Measurements from ENCODE around the gene RIMS4.
"Not testable (repeated sequence)": the region's sequence is repeated elsewhere in the genome, so short reads cannot be mapped to it uniquely, and the experiment has no call there.

The RIMS4 gene

DNA sequence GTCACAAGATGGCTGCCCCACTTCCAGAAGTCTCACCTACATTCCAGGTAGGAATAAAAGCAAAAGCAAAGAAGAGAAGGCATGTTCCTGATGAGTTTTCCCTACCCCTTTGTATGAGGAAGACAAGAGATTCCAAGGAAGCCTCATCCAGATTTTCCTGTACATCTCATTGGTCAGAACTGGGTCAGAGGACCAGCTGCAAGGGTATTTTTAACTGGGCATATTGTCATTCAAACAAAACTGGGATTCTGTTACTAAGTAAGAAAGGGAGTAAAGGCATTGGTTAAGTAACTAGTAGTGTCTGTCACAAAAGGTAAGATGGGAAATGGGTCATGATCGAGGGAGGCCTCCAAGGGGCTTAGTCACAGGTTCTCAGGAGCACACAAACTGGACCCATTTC is 28.2 kb upstream of the RIMS4 start:
- Histone ChIP-seq H3K27me3 (ENCODE audit: insufficient read depth, low read length) (peaks cover 20% of the 10 kb centered on the region), H2AFZ (ENCODE audit: low read depth, low read length) (no peak overlapping the region), H3K4me1 (ENCODE audit: insufficient read depth, low read length) (no peaks in the 10 kb centered on the region), H3K36me3 (ENCODE audit: insufficient read depth, low read length) (no peaks in the 10 kb centered on the region), H3K4me3 (ENCODE audit: low read length) (no peak overlapping the region), H3K9me3 (ENCODE audit: low read length) (no peaks in the 10 kb centered on the region)

DNA sequence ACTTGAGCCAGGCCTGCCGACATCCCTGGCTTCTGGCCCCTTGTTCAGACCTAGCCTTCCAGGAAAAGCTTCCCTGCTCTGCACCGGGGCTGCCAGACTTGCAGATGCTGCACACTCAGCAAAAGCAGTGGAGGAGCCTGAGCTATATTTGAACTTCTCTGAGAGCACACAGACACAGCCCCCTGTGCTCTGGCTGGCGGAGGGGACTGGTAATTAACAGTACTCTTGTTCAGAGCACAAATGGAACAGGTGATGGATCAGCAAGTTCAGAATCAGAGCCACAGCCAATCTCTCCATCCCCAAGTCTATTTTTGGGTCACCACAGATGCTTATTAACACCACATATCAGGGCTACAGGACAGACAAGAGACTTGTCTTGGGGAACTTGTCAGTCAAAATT is 27.6 kb upstream of the RIMS4 start:
- no peak overlapping the region for H3K4me3 ChIP-seq (ENCODE audit: low read length)
- H3K4me1 ChIP-seq (ENCODE audit: insufficient read depth, low read length) = peaks cover under 1% of the 10 kb centered on the region
- no peaks in the 10 kb centered on the region for H3K9me3 ChIP-seq (ENCODE audit: low read length)
- no peak overlapping the region for H2AFZ ChIP-seq (ENCODE audit: low read depth, low read length)
- H3K36me3 ChIP-seq (ENCODE audit: insufficient read depth, low read length) = no peaks in the 10 kb centered on the region
- H3K27me3 ChIP-seq (ENCODE audit: insufficient read depth, low read length) = peaks cover 17% of the 10 kb centered on the region

DNA sequence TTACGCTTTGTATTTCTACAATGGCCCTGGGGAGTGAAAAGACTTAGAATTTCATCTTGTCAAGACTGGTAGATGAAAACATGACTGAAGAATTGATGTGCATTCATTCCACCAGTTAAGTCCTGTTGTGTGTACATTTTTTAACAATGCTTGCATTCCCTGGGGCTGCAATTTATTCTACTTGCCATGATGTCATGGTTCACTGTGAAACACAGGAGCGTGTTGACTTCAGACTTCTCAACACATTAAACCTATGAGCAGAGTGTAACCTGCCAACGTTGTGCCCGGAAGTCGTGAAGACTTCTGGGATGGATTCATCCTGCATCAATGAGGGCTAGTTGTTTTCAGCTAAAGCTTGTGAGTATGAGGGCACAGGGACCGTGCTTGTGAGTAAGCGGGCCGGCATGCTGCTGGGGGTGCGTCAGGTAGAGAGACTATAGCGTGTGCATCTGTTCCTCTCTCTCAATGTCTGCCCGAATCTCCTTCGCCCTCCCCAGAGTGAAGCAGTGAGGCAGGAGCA is 26.3 kb upstream of the RIMS4 start:
- peaks cover 2% of the 10 kb centered on the region for H3K4me1 ChIP-seq (ENCODE audit: insufficient read depth, low read length)
- H3K4me3 ChIP-seq (ENCODE audit: low read length) = no peak overlapping the region
- H3K36me3 ChIP-seq (ENCODE audit: insufficient read depth, low read length) = no peaks in the 10 kb centered on the region
- H3K9me3 ChIP-seq (ENCODE audit: low read length) = no peaks in the 10 kb centered on the region
- H2AFZ ChIP-seq (ENCODE audit: low read depth, low read length) = no peak overlapping the region
- peaks cover 13% of the 10 kb centered on the region for H3K27me3 ChIP-seq (ENCODE audit: insufficient read depth, low read length)

DNA sequence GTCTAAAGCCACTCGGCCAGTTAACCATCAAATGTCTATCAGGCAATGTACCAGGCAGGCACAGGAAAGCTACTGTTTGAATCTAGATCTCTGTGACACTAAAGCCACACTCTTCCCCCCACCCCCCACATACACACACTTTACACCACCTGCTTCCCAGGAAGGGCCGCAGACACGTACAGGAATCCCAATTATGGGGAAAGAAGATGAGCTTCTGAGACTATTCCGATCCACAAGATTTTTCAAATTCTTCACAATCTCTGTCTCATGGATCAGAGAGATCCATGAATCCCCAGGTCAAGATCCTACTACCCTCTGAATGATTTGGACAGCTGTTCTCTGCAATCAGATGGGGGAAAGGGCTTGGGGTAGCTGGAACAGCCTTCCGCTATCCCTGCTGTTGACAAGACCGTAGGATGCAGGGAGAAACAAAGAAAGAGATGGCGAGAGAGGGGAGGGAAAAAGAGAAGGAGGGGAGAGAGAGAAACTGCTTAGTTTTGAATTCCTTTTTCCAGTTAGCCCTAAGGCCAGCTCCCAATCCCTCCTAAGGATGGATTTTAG is 25.4 kb upstream of the RIMS4 start:
- H3K4me3 ChIP-seq (ENCODE audit: low read length) = no peak overlapping the region
- H2AFZ ChIP-seq (ENCODE audit: low read depth, low read length) = no peak overlapping the region
- H3K9me3 ChIP-seq (ENCODE audit: low read length) = peaks cover under 1% of the 10 kb centered on the region

DNA sequence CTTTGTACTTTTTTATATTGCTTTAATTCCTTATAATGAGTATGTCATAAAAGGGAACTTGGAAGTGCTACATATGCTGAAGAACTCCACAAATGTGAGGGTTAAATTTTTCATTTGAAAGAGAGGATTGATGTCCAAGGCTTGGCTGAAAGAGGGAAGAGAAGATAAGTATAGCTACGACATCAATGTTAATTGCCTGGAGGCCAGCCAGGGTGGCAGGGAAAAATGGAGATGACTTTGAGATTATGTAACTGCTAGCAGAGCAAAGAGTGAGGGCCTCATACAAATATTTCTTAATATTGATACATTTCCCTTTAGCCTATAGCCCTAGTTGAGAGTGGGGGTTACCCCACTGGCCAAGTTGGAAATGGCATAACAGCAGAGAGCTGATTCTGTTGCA is 24.8 kb upstream of the RIMS4 start:
- peaks cover 3% of the 10 kb centered on the region for H3K9me3 ChIP-seq (ENCODE audit: low read length)
- H3K4me3 ChIP-seq (ENCODE audit: low read length) = no peak overlapping the region
- no peak overlapping the region for H2AFZ ChIP-seq (ENCODE audit: low read depth, low read length)
- H3K4me1 ChIP-seq (ENCODE audit: insufficient read depth, low read length) = peaks cover 2% of the 10 kb centered on the region
- no peaks in the 10 kb centered on the region for H3K36me3 ChIP-seq (ENCODE audit: insufficient read depth, low read length)
- H3K27me3 ChIP-seq (ENCODE audit: insufficient read depth, low read length) = peaks cover 12% of the 10 kb centered on the region

More for the DNA sequence above, 25.4 kb upstream of the RIMS4 start:
- H3K36me3 ChIP-seq (ENCODE audit: insufficient read depth, low read length) = no peaks in the 10 kb centered on the region
- peaks cover 12% of the 10 kb centered on the region for H3K27me3 ChIP-seq (ENCODE audit: insufficient read depth, low read length)
- peaks cover 2% of the 10 kb centered on the region for H3K4me1 ChIP-seq (ENCODE audit: insufficient read depth, low read length)

DNA sequence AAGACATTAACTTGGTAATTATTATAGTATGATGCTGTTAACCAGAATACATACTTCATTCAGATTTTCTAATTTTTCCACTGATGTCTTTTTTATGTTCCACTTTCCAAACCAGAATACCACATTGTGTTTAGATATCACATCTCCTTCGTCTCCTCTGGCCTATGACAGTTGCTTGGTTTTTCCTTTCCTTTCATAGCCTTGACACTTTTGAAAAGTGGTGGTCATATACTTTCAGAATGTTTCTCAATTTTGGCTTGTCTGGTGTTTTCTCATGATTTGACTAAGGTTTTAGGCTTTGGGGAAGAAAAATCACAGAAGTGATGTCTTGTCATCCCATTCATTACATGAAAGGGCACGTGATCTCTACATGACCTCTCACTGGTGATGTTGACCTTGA is 24.3 kb upstream of the RIMS4 start:
- H2AFZ ChIP-seq (ENCODE audit: low read depth, low read length) = no peak overlapping the region
- no peaks in the 10 kb centered on the region for H3K36me3 ChIP-seq (ENCODE audit: insufficient read depth, low read length)
- H3K4me1 ChIP-seq (ENCODE audit: insufficient read depth, low read length) = peaks cover 2% of the 10 kb centered on the region
- H3K27me3 ChIP-seq (ENCODE audit: insufficient read depth, low read length) = peaks cover 12% of the 10 kb centered on the region
- H3K4me3 ChIP-seq (ENCODE audit: low read length) = no peak overlapping the region
- H3K9me3 ChIP-seq (ENCODE audit: low read length) = peaks cover 3% of the 10 kb centered on the region

DNA sequence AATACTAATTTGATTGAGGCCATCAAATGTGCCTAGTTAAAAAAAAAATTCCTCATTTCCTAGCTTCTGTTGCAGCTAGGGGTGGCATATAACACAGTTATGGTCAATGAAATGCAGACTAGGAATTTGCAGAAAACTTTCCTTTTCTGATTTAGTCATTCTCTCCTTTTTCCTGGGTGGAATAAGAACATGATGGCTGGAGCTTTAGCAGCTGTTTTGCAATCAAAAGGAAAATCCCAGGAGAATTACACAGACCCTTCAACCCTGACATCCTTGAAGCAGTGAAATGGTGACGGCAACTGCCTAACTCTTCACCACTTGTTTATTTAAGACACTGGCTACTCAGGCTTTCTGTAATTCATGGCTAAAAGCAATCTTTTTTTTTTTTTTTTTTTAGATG is 23.1 kb upstream of the RIMS4 start:
- H3K9me3 ChIP-seq (ENCODE audit: low read length) = peaks cover 3% of the 10 kb centered on the region
- H3K4me3 ChIP-seq (ENCODE audit: low read length) = no peak overlapping the region
- no peaks in the 10 kb centered on the region for H3K36me3 ChIP-seq (ENCODE audit: insufficient read depth, low read length)
- peaks cover 11% of the 10 kb centered on the region for H3K27me3 ChIP-seq (ENCODE audit: insufficient read depth, low read length)
- H2AFZ ChIP-seq (ENCODE audit: low read depth, low read length) = no peak overlapping the region
- H3K4me1 ChIP-seq (ENCODE audit: insufficient read depth, low read length) = peaks cover 2% of the 10 kb centered on the region

DNA sequence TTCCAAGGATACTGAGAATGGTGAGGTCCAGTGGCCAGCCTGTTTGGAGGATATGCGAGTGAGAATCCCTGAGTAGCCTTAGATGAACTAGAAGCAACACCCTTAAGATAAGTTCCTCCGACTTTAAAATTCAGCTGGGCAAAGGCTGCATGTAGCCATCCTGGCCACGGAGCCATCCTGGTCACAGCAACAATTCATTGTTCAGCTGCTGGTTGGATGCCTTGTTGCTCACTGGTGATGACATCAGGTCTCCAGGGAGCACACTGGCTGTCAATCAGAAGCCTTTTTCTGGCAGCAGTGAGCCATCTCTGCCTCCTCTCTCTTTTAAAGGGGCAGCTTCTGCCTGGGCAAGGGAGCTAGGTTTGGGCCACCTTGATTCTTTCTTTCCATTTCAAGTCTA is 22.4 kb upstream of the RIMS4 start:
- no peak overlapping the region for H2AFZ ChIP-seq (ENCODE audit: low read depth, low read length)
- H3K36me3 ChIP-seq (ENCODE audit: insufficient read depth, low read length) = no peaks in the 10 kb centered on the region
- H3K9me3 ChIP-seq (ENCODE audit: low read length) = peaks cover 3% of the 10 kb centered on the region
- peaks cover 4% of the 10 kb centered on the region for H3K27me3 ChIP-seq (ENCODE audit: insufficient read depth, low read length)
- peaks cover 2% of the 10 kb centered on the region for H3K4me1 ChIP-seq (ENCODE audit: insufficient read depth, low read length)
- no peak overlapping the region for H3K4me3 ChIP-seq (ENCODE audit: low read length)

DNA sequence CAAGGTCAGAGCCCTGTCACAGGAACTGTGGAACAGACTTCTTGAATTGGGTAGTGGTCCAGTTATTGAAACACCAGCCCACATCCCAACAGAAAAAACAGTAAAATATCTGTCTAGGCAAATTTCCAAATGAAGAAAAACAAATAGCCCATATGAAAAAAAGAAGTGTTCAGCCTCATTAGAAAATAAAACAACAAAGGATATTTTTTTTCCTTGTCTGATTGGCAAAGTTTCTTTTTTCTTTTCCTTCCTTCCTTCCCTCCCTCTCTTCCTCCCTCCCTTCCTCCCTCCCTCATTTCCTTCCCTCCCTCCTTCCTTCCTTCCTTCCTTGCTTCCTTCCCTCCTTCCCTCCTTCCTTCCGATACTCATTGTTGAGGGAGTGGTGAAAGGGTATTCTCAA is 20.6 kb upstream of the RIMS4 start:
- Histone ChIP-seq H3K9me3 (ENCODE audit: low read length) (peaks cover 3% of the 10 kb centered on the region), H3K4me3 (ENCODE audit: low read length) (no peak overlapping the region), H2AFZ (ENCODE audit: low read depth, low read length) (no peak overlapping the region), H3K36me3 (ENCODE audit: insufficient read depth, low read length) (no peaks in the 10 kb centered on the region), H3K4me1 (ENCODE audit: insufficient read depth, low read length) (peaks cover 2% of the 10 kb centered on the region), H3K27me3 (ENCODE audit: insufficient read depth, low read length) (no peaks in the 10 kb centered on the region)

DNA sequence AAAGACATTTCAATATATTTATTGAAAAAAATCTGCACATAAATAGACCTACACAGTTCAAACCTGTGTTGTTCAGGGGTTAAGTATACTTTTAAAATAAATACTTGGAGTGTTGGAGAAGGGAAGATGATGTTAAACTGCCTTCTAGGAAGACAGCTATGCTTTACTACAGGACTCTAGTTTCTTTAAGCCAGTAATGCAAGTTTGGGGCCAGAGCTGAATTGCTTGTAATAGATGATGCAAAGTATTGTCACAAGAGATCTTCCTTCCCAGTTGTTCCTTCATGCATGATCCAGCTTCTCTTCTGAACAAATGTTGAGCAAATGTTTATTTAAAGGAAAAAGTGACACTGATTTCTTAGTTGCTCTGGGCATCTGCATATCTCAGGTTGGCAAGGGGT is 20.2 kb upstream of the RIMS4 start:
- Histone ChIP-seq H3K4me3 (ENCODE audit: low read length) (no peak overlapping the region), H3K36me3 (ENCODE audit: insufficient read depth, low read length) (no peaks in the 10 kb centered on the region), H3K27me3 (ENCODE audit: insufficient read depth, low read length) (no peaks in the 10 kb centered on the region), H3K4me1 (ENCODE audit: insufficient read depth, low read length) (peaks cover 2% of the 10 kb centered on the region), H3K9me3 (ENCODE audit: low read length) (peaks cover 3% of the 10 kb centered on the region), H2AFZ (ENCODE audit: low read depth, low read length) (no peak overlapping the region)

DNA sequence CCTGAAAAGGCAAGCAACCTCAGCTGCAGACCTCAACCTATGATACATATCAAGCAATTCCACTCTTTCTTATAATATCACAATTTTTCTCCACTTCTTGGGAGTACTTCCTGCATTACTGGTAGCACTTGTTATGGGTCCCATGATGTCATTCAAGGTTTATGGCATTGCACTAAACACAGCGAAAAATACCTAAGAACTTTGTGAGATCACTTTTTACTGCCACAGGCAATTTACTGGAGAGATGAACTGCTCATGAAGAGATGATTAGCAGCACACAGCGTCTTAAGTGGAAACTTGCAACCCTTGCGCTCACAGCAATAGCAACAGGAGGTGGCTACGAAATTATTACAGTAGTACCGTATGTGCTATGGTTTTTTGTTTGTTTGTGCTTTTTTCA is 19.3 kb upstream of the RIMS4 start:
- Histone ChIP-seq H2AFZ (ENCODE audit: low read depth, low read length) (no peak overlapping the region), H3K4me1 (ENCODE audit: insufficient read depth, low read length) (peaks cover 2% of the 10 kb centered on the region), H3K9me3 (ENCODE audit: low read length) (peaks cover 3% of the 10 kb centered on the region)

DNA sequence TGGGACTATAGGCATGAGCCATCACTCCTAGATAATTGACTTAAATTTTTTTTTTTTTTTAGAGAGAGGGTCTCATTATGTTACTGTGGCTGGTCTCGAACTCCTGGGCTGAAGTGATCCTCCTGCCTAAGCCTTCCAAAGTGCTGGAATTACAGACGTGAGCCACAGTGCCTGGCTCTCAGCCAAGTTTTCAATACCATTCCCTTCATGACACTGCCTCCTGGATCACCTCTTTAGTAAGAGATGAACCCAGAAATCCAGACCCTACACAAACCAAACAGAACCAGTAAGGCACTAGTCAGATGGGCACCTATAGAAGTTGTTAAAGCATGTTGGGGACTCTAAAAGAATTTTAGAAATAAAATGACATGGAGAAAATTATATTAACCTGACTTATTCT is 18.3 kb upstream of the RIMS4 start:
- no peaks in the 10 kb centered on the region for H3K27me3 ChIP-seq (ENCODE audit: insufficient read depth, low read length)

More for the DNA sequence above, 19.3 kb upstream of the RIMS4 start:
- H3K36me3 ChIP-seq (ENCODE audit: insufficient read depth, low read length) = no peaks in the 10 kb centered on the region
- H3K27me3 ChIP-seq (ENCODE audit: insufficient read depth, low read length) = no peaks in the 10 kb centered on the region
- no peak overlapping the region for H3K4me3 ChIP-seq (ENCODE audit: low read length)

DNA sequence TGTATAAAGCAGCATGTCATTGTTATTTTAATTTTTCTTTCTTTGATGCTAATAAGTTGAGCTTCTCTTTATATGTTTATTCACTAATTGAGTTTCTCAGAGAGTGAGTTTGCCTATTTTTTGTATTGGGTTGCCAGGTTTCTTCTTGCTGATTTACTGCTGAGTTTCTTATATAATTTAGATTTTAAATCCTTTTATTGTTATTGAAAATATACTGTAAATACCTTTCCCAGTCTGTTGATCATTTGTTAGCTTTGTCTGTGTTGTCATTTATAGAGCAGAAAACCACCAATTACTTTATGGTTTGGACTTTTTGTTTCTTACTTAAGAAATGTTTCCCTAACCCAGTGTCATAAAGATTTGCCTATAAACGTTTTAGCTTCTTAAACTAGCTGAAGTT is 17.1 kb upstream of the RIMS4 start:
- Histone ChIP-seq H3K36me3 (ENCODE audit: insufficient read depth, low read length) (no peaks in the 10 kb centered on the region), H3K27me3 (ENCODE audit: insufficient read depth, low read length) (no peaks in the 10 kb centered on the region), H2AFZ (ENCODE audit: low read depth, low read length) (no peak overlapping the region), H3K4me1 (ENCODE audit: insufficient read depth, low read length) (no peaks in the 10 kb centered on the region), H3K4me3 (ENCODE audit: low read length) (no peak overlapping the region), H3K9me3 (ENCODE audit: low read length) (peaks cover 3% of the 10 kb centered on the region)

More for the DNA sequence above, 18.3 kb upstream of the RIMS4 start:
- Histone ChIP-seq H3K9me3 (ENCODE audit: low read length) (peaks cover 3% of the 10 kb centered on the region), H3K4me3 (ENCODE audit: low read length) (no peak overlapping the region), H3K4me1 (ENCODE audit: insufficient read depth, low read length) (peaks cover 2% of the 10 kb centered on the region), H3K36me3 (ENCODE audit: insufficient read depth, low read length) (no peaks in the 10 kb centered on the region), H2AFZ (ENCODE audit: low read depth, low read length) (no peak overlapping the region)

DNA sequence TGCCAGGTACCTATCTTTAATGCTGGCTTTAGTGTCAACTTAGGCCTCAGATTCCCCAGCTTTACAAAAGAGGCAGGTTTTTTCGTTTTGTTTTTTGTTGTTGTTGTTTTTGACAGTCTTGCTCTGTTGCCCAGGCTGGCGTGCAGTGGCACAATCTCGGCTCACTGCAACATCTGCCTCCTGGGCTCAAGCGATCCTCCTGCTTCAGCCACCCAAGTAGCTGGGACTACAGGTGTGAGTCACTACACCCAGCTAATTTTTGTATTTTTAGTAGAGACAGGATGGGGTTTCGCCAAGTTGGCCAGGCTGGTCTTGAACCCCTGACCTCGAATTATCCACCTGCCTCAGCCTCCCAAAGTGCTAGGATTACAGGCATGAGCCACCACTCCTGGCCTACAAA is 11.2 kb upstream of the RIMS4 start:
- peaks cover 11% of the 10 kb centered on the region for H3K27me3 ChIP-seq (ENCODE audit: insufficient read depth, low read length)
- H3K36me3 ChIP-seq (ENCODE audit: insufficient read depth, low read length); H2AFZ ChIP-seq (ENCODE audit: low read depth, low read length); H3K4me1 ChIP-seq (ENCODE audit: insufficient read depth, low read length); H3K9me3 ChIP-seq (ENCODE audit: low read length); H3K4me3 ChIP-seq (ENCODE audit: low read length): not testable (repeated sequence)

Data from neuron (in vitro differentiated cells).